CD14-positive monocyte (primary cell): ENCODE data around the gene EPHA4. TPM values are rescaled to one million over a fixed set of nuclear protein-coding genes. Genes with fewer than 3 reads are reported as not detected.

Source experiments
- DNase-seq, 3 donors: peaks; one replicate each; pipeline ENCODE4 v3.0.0-alpha.2; 2011 to 2022
- H2AFZ ChIP-seq: 2 replicates; pipeline ENCODE4 v1.6.0; 2012; ENCODE audit warnings: mild to moderate bottlenecking, low read depth, low read length, inconsistent platforms; ENCODE audit not compliant: insufficient read depth, poor library complexity, severe bottlenecking
- H3K27ac ChIP-seq, 2 donors: 1 replicate in 1 of 2; 2 replicates in 1 of 2; pipeline ENCODE4 v1.5.1; 2012 to 2013; ENCODE audit warnings: low read length in 2 of 2, control low read depth in 1 of 2, inconsistent platforms in 1 of 2, low read depth in 1 of 2, mild to moderate bottlenecking in 1 of 2
- H3K27me3 ChIP-seq, 2 donors: one replicate each; pipeline versions ENCODE4 v1.6.0 to v1.6.1; 2011 to 2013; ENCODE audit warnings: low read length in 2 of 2; ENCODE audit not compliant: control insufficient read depth in 2 of 2, insufficient read depth in 2 of 2
- H3K36me3 ChIP-seq, 2 donors: replicated peaks in 1 of 2; 1 replicate in 1 of 2; 2 replicates in 1 of 2; pipeline versions ENCODE4 v1.5.1 to v1.6.1; 2012 to 2013; ENCODE audit warnings: low read length in 2 of 2, control low read depth in 1 of 2, inconsistent platforms in 1 of 2, mild to moderate bottlenecking in 1 of 2; ENCODE audit not compliant: insufficient read depth in 2 of 2, control insufficient read depth in 1 of 2
- H3K4me1 ChIP-seq, 2 donors: 1 replicate in 1 of 2; 2 replicates in 1 of 2; pipeline versions ENCODE4 v1.5.1 to v1.6.1; 2012 to 2013; ENCODE audit warnings: low read length in 2 of 2, control low read depth in 1 of 2, inconsistent platforms in 1 of 2, mild to moderate bottlenecking in 1 of 2, moderate library complexity in 1 of 2; ENCODE audit not compliant: insufficient read depth in 2 of 2, control insufficient read depth in 1 of 2
- H3K4me2 ChIP-seq: replicated peaks from 2 replicates; pipeline ENCODE3; 2012; ENCODE audit warnings: low read length, moderate library complexity, mild to moderate bottlenecking; ENCODE audit not compliant: poor library complexity, severe bottlenecking; ENCODE audit errors: extremely low read depth
- H3K4me3 ChIP-seq, 3 experiments: fragments of 200-600 bp in 1 of 3; sonication (generic) in 1 of 3; replicated peaks in 1 of 3; 1 replicate in 2 of 3; 2 replicates in 1 of 3; pipeline ENCODE4 v1.5.1; 2011 to 2013; ENCODE audit warnings: low read length in 3 of 3, mild to moderate bottlenecking in 3 of 3, control low read depth in 2 of 3, low read depth in 2 of 3, inconsistent platforms in 1 of 3, moderate library complexity in 1 of 3
- H3K79me2 ChIP-seq: 2 replicates; pipeline ENCODE4 v1.6.0; 2012; ENCODE audit warnings: mild to moderate bottlenecking, control low read depth, inconsistent platforms, low read length, moderate library complexity; ENCODE audit not compliant: insufficient read depth
- H3K9ac ChIP-seq: 2 replicates; pipeline ENCODE4 v1.6.0; 2017; ENCODE audit warnings: low read length, mild to moderate bottlenecking; ENCODE audit not compliant: insufficient read depth, poor library complexity, severe bottlenecking
- H3K9me3 ChIP-seq, 2 donors: replicated peaks in 1 of 2; 1 replicate in 1 of 2; 2 replicates in 1 of 2; pipeline versions ENCODE4 v1.5.1 to v1.6.1; 2012 to 2013; ENCODE audit warnings: low read length in 2 of 2, control low read depth in 1 of 2; ENCODE audit not compliant: control insufficient read depth in 1 of 2, insufficient read depth in 1 of 2
- H4K20me1 ChIP-seq: 2 replicates; pipeline ENCODE4 v1.6.0; 2012; ENCODE audit warnings: mild to moderate bottlenecking, low read length, control low read depth, moderate library complexity; ENCODE audit not compliant: insufficient read depth
- H3K27ac Mint-ChIP-seq, 7 donors: one replicate each; pipeline ENCODE4 v1.8.0; 2020; ENCODE audit warnings: mild to moderate bottlenecking in 7 of 7, mixed read lengths in 7 of 7, moderate library complexity in 6 of 7, inconsistent platforms in 2 of 7
- H3K27me3 Mint-ChIP-seq, 3 donors: one replicate each; pipeline ENCODE4 v1.8.0; 2021 to 2022; ENCODE audit warnings: low read depth in 3 of 3, mild to moderate bottlenecking in 3 of 3, mixed read lengths in 3 of 3, moderate library complexity in 3 of 3, inconsistent platforms in 1 of 3
- H3K36me3 Mint-ChIP-seq, 2 donors: one replicate each; pipeline ENCODE4 v1.8.0; 2020; ENCODE audit warnings: mixed read lengths in 2 of 2, inconsistent platforms in 1 of 2, mild to moderate bottlenecking in 1 of 2
- H3K4me1 Mint-ChIP-seq: one replicate; pipeline ENCODE4 v1.8.0; 2020; ENCODE audit warnings: mild to moderate bottlenecking, mixed read lengths
- H3K4me3 Mint-ChIP-seq, 2 donors: one replicate each; pipeline ENCODE4 v1.8.0; 2020; ENCODE audit warnings: mild to moderate bottlenecking in 2 of 2, mixed read lengths in 2 of 2, moderate library complexity in 1 of 2
- H3K9me3 Mint-ChIP-seq, 7 donors: one replicate each; pipeline ENCODE4 v1.8.0; 2020 to 2022; ENCODE audit warnings: mixed read lengths in 7 of 7, mild to moderate bottlenecking in 6 of 7, moderate library complexity in 6 of 7, inconsistent platforms in 2 of 7
- CTCF ChIP-seq: fragments of 200-600 bp; IDR thresholded peaks from one replicate; pipeline ENCODE4 v1.8.0; 2022; ENCODE audit warnings: antibody characterized with exemption, mild to moderate bottlenecking
- WGBS: methylation state at CpG from one replicate; pipeline ENCODE4 v1.1.5; 2013; ENCODE audit warnings: missing lambda C conversion rate; ENCODE audit not compliant: insufficient coverage; 5-methylcytosine and 5-hydroxymethylcytosine counted together
- intact Hi-C, 2 donors: fragments of 100-400 bp; cut with micrococcal nuclease; formaldehyde crosslinking; loops; one replicate each; pipeline versions ENCODE4 v1.15.0 to v1.15.1; 2023
- polyA plus RNA-seq, 3 donors: library from polyadenylated mRNA; depleted of rRNA in 1 of 3; unstranded in 2 of 3; stranded (reverse) in 1 of 3; fragments of 300-500 nt in 2 of 3; fragments of >200 nt in 1 of 3; fragmentation: Illumina TruSeq in 2 of 3; gene quantifications; 1 replicate in 2 of 3; 2 replicates in 1 of 3; pipeline ENCODE4 v1.2.3, GENCODE V29; 2012 to 2021

EPHA4 gene
- polyA plus RNA-seq, 3 donors: 0.15 to 0.31 TPM; not detected in 1

GRCh38 chr2:221570321-221570935 lies 1.7 kb downstream of the EPHA4 start:
- peaks cover 10 to 25% of the 10 kb centered on the region in 2 donors for H3K36me3 Mint-ChIP-seq
- H3K9me3 Mint-ChIP-seq: peaks cover 0 to 31% (median 20%) of the 10 kb centered on the region in 7 donors
- no peak for DNase-seq
- H3K9ac ChIP-seq: no peak overlapping the region
- 10% methylated on average over 25 of the region's 30 CpGs for WGBS
- peaks cover 65 to 85% of the 10 kb centered on the region in 2 donors for H3K27me3 ChIP-seq
- no peaks in the 10 kb centered on the region for H3K79me2 ChIP-seq
- peaks cover 36% of the 10 kb centered on the region for H3K4me1 Mint-ChIP-seq
- H3K27me3 Mint-ChIP-seq: peaks cover 70 to 83% (median 76%) of the 10 kb centered on the region in 3 donors
- TF ChIP-seq CTCF: no peak
- H3K9me3 ChIP-seq: peaks cover 0 to 29% of the 10 kb centered on the region in 2 donors
- no peaks in the 10 kb centered on the region for H3K36me3 ChIP-seq
- no peaks in the 10 kb centered on the region for H4K20me1 ChIP-seq
- no peak overlapping the region for H2AFZ ChIP-seq
- H3K4me3 Mint-ChIP-seq: peak overlapping the region; percentile 83 to 87
- H3K4me3 ChIP-seq: no peak overlapping the region
- no peak overlapping the region for H3K27ac Mint-ChIP-seq
- no peak overlapping the region for H3K27ac ChIP-seq
- H3K4me1 ChIP-seq: peaks cover 33 to 39% of the 10 kb centered on the region in 2 donors
- H3K4me2 ChIP-seq: peak overlapping the region; percentile 97
- intact Hi-C loops: loop anchor here in 1 of 2 donors (5.0 kb wide), 1 partner anchor 1833 kb away; no protein-coding TSS in a partner anchor

DNA sequence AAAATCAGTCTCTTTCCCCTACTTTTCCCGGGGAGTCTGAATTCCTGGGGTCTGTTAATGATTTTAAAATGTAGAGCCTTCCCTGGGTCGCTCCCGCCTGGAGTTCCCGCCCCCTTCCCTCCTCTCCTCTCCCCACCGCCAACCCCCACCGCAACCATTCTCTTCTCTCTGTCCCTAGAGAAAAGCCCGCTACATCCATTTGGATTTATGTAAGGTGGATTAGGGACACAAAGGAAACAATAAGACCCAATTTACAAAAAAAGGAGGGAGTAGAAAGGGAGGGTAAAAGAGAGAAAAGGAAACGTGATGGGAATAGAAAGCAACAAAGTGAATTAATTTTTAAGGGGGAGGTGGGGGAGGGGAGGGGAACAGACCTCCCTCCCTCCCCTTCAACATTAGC lies 2.2 kb downstream of the EPHA4 start:
- TF ChIP-seq CTCF: no peak
- no peak overlapping the region for H3K4me3 ChIP-seq
- intact Hi-C loops: loop anchor here in 1 of 2 donors (5.0 kb wide), 1 partner anchor 1833 kb away; no protein-coding TSS in a partner anchor
- peaks cover 33 to 39% of the 10 kb centered on the region in 2 donors for H3K4me1 ChIP-seq
- H3K36me3 ChIP-seq: no peaks in the 10 kb centered on the region
- Mint-ChIP-seq H3K9me3 (peaks cover 0 to 31% (median 20%) of the 10 kb centered on the region in 7 donors), H3K27ac (no peak overlapping the region), H3K27me3 (peaks cover 70 to 84% (median 74%) of the 10 kb centered on the region in 3 donors), H3K36me3 (peaks cover 10 to 25% of the 10 kb centered on the region in 2 donors), H3K4me3 (peak overlapping the region in 1 of 2 donors; percentile 87), H3K4me1 (peaks cover 36% of the 10 kb centered on the region)
- no peaks in the 10 kb centered on the region for H4K20me1 ChIP-seq
- no peak overlapping the region for H3K27ac ChIP-seq
- no peaks in the 10 kb centered on the region for H3K79me2 ChIP-seq
- H2AFZ ChIP-seq: no peak overlapping the region
- H3K4me2 ChIP-seq: no peak overlapping the region
- peaks cover 64 to 82% of the 10 kb centered on the region in 2 donors for H3K27me3 ChIP-seq
- no CpG with 5 or more reads among the region's 8 CpGs for WGBS
- H3K9ac ChIP-seq: no peak overlapping the region
- no peak for DNase-seq
- peaks cover 0 to 29% of the 10 kb centered on the region in 2 donors for H3K9me3 ChIP-seq
